Measurements from ENCODE around the gene ZWILCH. TPM values are rescaled to one million over a fixed set of nuclear protein-coding genes. Genes with fewer than 3 reads are reported as not detected.
"Not testable (repeated sequence)": the region's sequence is repeated elsewhere in the genome, so short reads cannot be mapped to it uniquely, and the experiment has no call there.

The ZWILCH gene
- total RNA-seq (2012; rRNA removed): 25.3 and 27.9 TPM in 2 replicates

- Histone ChIP-seq H3K4me2 (ENCODE audit: low read length) (peak within 1 kb of the TSS; percentile 82), H3K36me3 (ENCODE audit: insufficient read depth, low read length) (peaks cover 45% of the 10 kb centered on the region), H3K4me3 (ENCODE audit: low read length) (peak within 1 kb of the TSS; percentile 96), H3K27me3 (ENCODE audit: control insufficient read depth, insufficient read depth, low read length) (no peaks in the 10 kb centered on the region), H3K9ac (ENCODE audit: low read depth, low read length) (peak within 1 kb of the TSS; percentile 98), H3K9me3 (replicated peaks; ENCODE audit: low read length) (no peaks in the 10 kb centered on the region), H3K4me1 (ENCODE audit: control insufficient read depth, insufficient read depth, low read length) (peaks cover 13% of the 10 kb centered on the region)
Measured at GRCh38 chr15:66504563-66505429, at the start of gene ZWILCH, which contains the start of gene RPL4. Gene ZWILCH, plus strand, starts transcription at chr15:66505326. Its CDS starts 13 bp downstream, at chr15:66505339. Gene RPL4, minus strand, starts transcription at chr15:66504855. Its CDS starts 65 bp downstream, at chr15:66504790.

- Histone ChIP-seq H3K4me2 (ENCODE audit: low read length) (no peak overlapping the region), H3K4me3 (ENCODE audit: low read length) (no peak overlapping the region), H3K36me3 (ENCODE audit: insufficient read depth, low read length) (no peaks in the 10 kb centered on the region), H3K9me3 (replicated peaks; ENCODE audit: low read length) (no peaks in the 10 kb centered on the region), H3K9ac (ENCODE audit: low read depth, low read length) (no peak overlapping the region), H3K27me3 (ENCODE audit: control insufficient read depth, insufficient read depth, low read length) (no peaks in the 10 kb centered on the region), H3K4me1 (ENCODE audit: control insufficient read depth, insufficient read depth, low read length) (peaks cover 17% of the 10 kb centered on the region)
Measured at GRCh38 chr15:66456211-66456610, 48.9 kb upstream of the ZWILCH start.

GRCh38 chr15:66459818-66460615 is 45.1 kb upstream of the ZWILCH start:
- no peak overlapping the region for H3K4me2 ChIP-seq (ENCODE audit: low read length)
- H3K4me3 ChIP-seq (ENCODE audit: low read length): no peak overlapping the region
- no peaks in the 10 kb centered on the region for H3K27me3 ChIP-seq (ENCODE audit: control insufficient read depth, insufficient read depth, low read length)
- H3K36me3 ChIP-seq (ENCODE audit: insufficient read depth, low read length): no peaks in the 10 kb centered on the region
- no peak overlapping the region for H3K9ac ChIP-seq (ENCODE audit: low read depth, low read length)
- no peaks in the 10 kb centered on the region for H3K9me3 ChIP-seq (replicated peaks; ENCODE audit: low read length)
- peaks cover 23% of the 10 kb centered on the region for H3K4me1 ChIP-seq (ENCODE audit: control insufficient read depth, insufficient read depth, low read length)

GRCh38 chr15:66461294-66461693 is 43.8 kb upstream of the ZWILCH start:
- H3K9ac ChIP-seq (ENCODE audit: low read depth, low read length); H3K27me3 ChIP-seq (ENCODE audit: control insufficient read depth, insufficient read depth, low read length): not testable (repeated sequence)

GRCh38 chr15:66461917-66462316 is 43.2 kb upstream of the ZWILCH start:
- Histone ChIP-seq H3K36me3 (ENCODE audit: insufficient read depth, low read length) (no peaks in the 10 kb centered on the region), H3K9me3 (replicated peaks; ENCODE audit: low read length) (no peaks in the 10 kb centered on the region), H3K27me3 (ENCODE audit: control insufficient read depth, insufficient read depth, low read length) (no peaks in the 10 kb centered on the region), H3K4me1 (ENCODE audit: control insufficient read depth, insufficient read depth, low read length) (peaks cover 13% of the 10 kb centered on the region), H3K9ac (ENCODE audit: low read depth, low read length) (no peak overlapping the region), H3K4me2 (ENCODE audit: low read length) (no peak overlapping the region), H3K4me3 (ENCODE audit: low read length) (no peak overlapping the region)

More at GRCh38 chr15:66461294-66461693, 43.8 kb upstream of the ZWILCH start:
- not testable (repeated sequence) for H3K4me2 ChIP-seq (ENCODE audit: low read length); H3K36me3 ChIP-seq (ENCODE audit: insufficient read depth, low read length); H3K4me3 ChIP-seq (ENCODE audit: low read length); H3K9me3 ChIP-seq (replicated peaks; ENCODE audit: low read length)
- peaks cover 17% of the 10 kb centered on the region for H3K4me1 ChIP-seq (ENCODE audit: control insufficient read depth, insufficient read depth, low read length)

GRCh38 chr15:66462627-66463026 is 42.5 kb upstream of the ZWILCH start:
- no peaks in the 10 kb centered on the region for H3K27me3 ChIP-seq (ENCODE audit: control insufficient read depth, insufficient read depth, low read length)
- peaks cover 13% of the 10 kb centered on the region for H3K4me1 ChIP-seq (ENCODE audit: control insufficient read depth, insufficient read depth, low read length)
- no peaks in the 10 kb centered on the region for H3K9me3 ChIP-seq (replicated peaks; ENCODE audit: low read length)
- H3K4me3 ChIP-seq (ENCODE audit: low read length): no peak overlapping the region
- no peak overlapping the region for H3K9ac ChIP-seq (ENCODE audit: low read depth, low read length)
- no peak overlapping the region for H3K4me2 ChIP-seq (ENCODE audit: low read length)
- no peaks in the 10 kb centered on the region for H3K36me3 ChIP-seq (ENCODE audit: insufficient read depth, low read length)

GRCh38 chr15:66465294-66465693 is 39.8 kb upstream of the ZWILCH start:
- not testable (repeated sequence) for H3K4me1 ChIP-seq (ENCODE audit: control insufficient read depth, insufficient read depth, low read length); H3K4me2 ChIP-seq (ENCODE audit: low read length); H3K27me3 ChIP-seq (ENCODE audit: control insufficient read depth, insufficient read depth, low read length); H3K9me3 ChIP-seq (replicated peaks; ENCODE audit: low read length); H3K4me3 ChIP-seq (ENCODE audit: low read length); H3K9ac ChIP-seq (ENCODE audit: low read depth, low read length); H3K36me3 ChIP-seq (ENCODE audit: insufficient read depth, low read length)

GRCh38 chr15:66467162-66468040 is 37.7 kb upstream of the ZWILCH start:
- H3K9ac ChIP-seq (ENCODE audit: low read depth, low read length); H3K27me3 ChIP-seq (ENCODE audit: control insufficient read depth, insufficient read depth, low read length); H3K4me1 ChIP-seq (ENCODE audit: control insufficient read depth, insufficient read depth, low read length); H3K9me3 ChIP-seq (replicated peaks; ENCODE audit: low read length); H3K4me2 ChIP-seq (ENCODE audit: low read length); H3K4me3 ChIP-seq (ENCODE audit: low read length): not testable (repeated sequence)
- H3K36me3 ChIP-seq (ENCODE audit: insufficient read depth, low read length): peaks cover 10% of the 10 kb centered on the region

GRCh38 chr15:66470825-66471224 is 34.3 kb upstream of the ZWILCH start:
- H3K4me2 ChIP-seq (ENCODE audit: low read length); H3K9me3 ChIP-seq (replicated peaks; ENCODE audit: low read length); H3K27me3 ChIP-seq (ENCODE audit: control insufficient read depth, insufficient read depth, low read length); H3K4me3 ChIP-seq (ENCODE audit: low read length); H3K9ac ChIP-seq (ENCODE audit: low read depth, low read length): not testable (repeated sequence)
- peaks cover 14% of the 10 kb centered on the region for H3K36me3 ChIP-seq (ENCODE audit: insufficient read depth, low read length)
- peaks cover 12% of the 10 kb centered on the region for H3K4me1 ChIP-seq (ENCODE audit: control insufficient read depth, insufficient read depth, low read length)

GRCh38 chr15:66472176-66472999 is 32.7 kb upstream of the ZWILCH start:
- Histone ChIP-seq H3K4me3 (ENCODE audit: low read length) (no peak overlapping the region), H3K4me1 (ENCODE audit: control insufficient read depth, insufficient read depth, low read length) (peaks cover 12% of the 10 kb centered on the region), H3K4me2 (ENCODE audit: low read length) (no peak overlapping the region), H3K27me3 (ENCODE audit: control insufficient read depth, insufficient read depth, low read length) (no peaks in the 10 kb centered on the region), H3K9me3 (replicated peaks; ENCODE audit: low read length) (no peaks in the 10 kb centered on the region), H3K36me3 (ENCODE audit: insufficient read depth, low read length) (peaks cover 14% of the 10 kb centered on the region), H3K9ac (ENCODE audit: low read depth, low read length) (no peak overlapping the region)
